ENCODE data around the gene BCO2. TPM values are rescaled to one million over a fixed set of nuclear protein-coding genes. Genes with fewer than 3 reads are reported as not detected.

BCO2 gene
- total and polyA plus RNA-seq, 9 donors = 1.2 to 11.7 (median 4.2) TPM

DNA sequence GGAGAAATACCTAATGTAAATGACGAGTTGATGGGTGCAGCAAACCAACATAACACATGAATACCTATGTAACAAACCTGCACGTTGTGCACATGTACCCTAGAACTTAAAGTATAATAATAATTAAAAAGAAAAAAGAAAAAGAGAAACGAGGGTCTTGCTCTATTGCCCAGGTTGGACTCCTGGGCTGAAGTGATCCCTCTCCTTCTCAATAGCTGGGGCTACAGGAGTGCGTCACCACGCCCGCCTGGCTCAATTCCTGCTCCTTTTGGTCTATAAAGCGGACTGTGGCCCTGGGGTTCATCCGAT lies 50.4 kb downstream of the BCO2 start:
- H3K36me3 ChIP-seq = no peaks in the 10 kb centered on the region
- peak overlapping the region; percentile 95 to 96 for H3K27ac ChIP-seq
- intact Hi-C loops (cut with DNase I) = no loop called here
- TF ChIP-seq, protein P1, sequence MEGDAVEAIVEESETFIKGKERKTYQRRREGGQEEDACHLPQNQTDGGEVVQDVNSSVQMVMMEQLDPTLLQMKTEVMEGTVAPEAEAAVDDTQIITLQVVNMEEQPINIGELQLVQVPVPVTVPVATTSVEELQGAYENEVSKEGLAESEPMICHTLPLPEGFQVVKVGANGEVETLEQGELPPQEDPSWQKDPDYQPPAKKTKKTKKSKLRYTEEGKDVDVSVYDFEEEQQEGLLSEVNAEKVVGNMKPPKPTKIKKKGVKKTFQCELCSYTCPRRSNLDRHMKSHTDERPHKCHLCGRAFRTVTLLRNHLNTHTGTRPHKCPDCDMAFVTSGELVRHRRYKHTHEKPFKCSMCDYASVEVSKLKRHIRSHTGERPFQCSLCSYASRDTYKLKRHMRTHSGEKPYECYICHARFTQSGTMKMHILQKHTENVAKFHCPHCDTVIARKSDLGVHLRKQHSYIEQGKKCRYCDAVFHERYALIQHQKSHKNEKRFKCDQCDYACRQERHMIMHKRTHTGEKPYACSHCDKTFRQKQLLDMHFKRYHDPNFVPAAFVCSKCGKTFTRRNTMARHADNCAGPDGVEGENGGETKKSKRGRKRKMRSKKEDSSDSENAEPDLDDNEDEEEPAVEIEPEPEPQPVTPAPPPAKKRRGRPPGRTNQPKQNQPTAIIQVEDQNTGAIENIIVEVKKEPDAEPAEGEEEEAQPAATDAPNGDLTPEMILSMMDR (IDR thresholded peaks at IDR 0.05) = no peak
- TF ChIP-seq EP300 (IDR thresholded peaks at IDR 0.05) = no peak
- TF ChIP-seq POLR2A (IDR thresholded peaks at IDR 0.05) = no peak
- 7 to 20% (median 19%) methylated on average over 8 of the region's 8 CpGs for WGBS, 3 donors
- H3K4me3 ChIP-seq = peak overlapping the region; percentile 61
- H3K9me3 ChIP-seq = no peaks in the 10 kb centered on the region
- no peaks in the 10 kb centered on the region for H3K27me3 ChIP-seq
- H3K4me1 ChIP-seq (ENCODE audit: insufficient read depth) = peaks cover 3% of the 10 kb centered on the region
- DNase-seq = peak in 2 of 5 donors; percentile 75 to 83

DNA sequence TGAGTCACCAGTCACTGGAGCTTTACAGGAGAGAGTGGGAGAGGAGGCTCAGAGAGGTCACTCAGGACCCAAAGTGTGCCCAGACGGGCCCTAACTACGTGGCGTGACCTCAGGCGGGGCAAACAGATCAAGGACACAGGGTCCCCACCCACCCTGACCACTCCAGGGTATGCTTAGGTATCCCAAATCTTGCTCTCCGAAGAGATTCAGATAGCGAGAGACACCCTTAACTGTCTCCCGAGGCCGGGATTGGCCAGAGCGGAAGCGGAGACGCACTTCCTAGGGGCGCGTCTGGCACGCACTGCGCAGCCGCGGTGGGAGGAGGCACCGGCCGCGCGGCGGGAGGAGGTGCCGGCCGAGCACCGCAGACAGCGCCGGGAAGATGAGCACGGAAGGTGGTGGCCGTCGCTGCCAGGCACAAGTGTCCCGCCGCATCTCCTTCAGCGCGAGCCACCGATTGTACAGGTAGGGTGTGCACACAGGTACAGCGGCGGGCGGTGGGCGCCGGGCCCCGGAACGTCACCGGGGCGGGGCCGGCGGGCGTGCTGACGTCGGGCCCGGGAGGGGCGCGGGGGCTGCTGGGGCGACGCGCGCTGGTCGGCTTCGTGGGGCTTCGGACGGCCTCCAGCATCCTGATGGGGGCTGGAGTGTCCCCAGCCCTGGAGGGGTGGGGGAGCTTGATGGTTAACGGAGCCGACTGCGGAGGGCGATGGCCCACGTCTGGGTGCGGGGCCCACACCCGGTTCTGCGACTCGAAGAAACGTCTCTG lies 50.9 kb downstream of the BCO2 start, which contains the start of gene PTS:
PTS (plus strand) TSS at position 367 of the 769 bp plus-strand sequence; CDS start at position 383, 16 bp downstream.
- TF ChIP-seq EP300 (IDR thresholded peaks at IDR 0.05) (no peak), POLR2A (IDR thresholded peaks at IDR 0.05) (peak; percentile 95)
- TF ChIP-seq, protein P1 (IDR thresholded peaks at IDR 0.05) = peak in 1 of 3 donors; percentile 18
- peak; percentile 86 to 91 (median 89) for DNase-seq
- H3K36me3 ChIP-seq = no peaks in the 10 kb centered on the region
- intact Hi-C loops (cut with DNase I) = no loop called here
- H3K4me1 ChIP-seq (ENCODE audit: insufficient read depth) = peaks cover 3% of the 10 kb centered on the region
- peak within 1 kb of the TSS; percentile 95 to 96 for H3K27ac ChIP-seq
- H3K27me3 ChIP-seq = no peaks in the 10 kb centered on the region
- no peaks in the 10 kb centered on the region for H3K9me3 ChIP-seq
- H3K4me3 ChIP-seq = peak within 1 kb of the TSS; percentile 61
- 0 to 1% (median 0%) methylated on average over 52 to 70 of the region's 70 CpGs for WGBS, 3 donors

DNA sequence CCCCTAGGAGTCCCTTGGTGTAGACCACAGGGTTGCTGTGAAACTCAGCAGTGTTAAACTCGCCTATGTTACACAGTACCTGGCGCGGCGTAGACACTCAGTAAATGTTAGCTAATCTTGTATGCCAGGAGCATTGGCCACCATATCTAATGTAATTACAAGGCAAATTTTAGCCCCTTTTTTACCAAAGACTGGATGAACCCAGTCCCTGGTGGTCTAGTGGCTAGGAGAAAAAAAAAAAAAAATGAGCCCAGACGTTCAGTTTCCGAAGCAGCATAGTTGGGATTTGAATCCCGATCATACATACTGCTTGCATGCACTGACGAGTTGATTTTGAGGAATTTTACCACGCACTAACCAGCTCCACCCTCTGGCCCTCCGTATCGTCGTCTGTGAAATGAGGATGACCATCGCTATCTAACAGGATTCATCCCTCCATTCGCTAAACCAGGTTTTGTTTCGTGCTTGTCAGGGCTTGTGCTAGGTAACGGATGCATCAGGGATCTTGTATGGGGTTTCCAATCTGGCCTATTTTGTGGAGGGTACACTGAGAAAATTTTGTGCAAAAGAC lies 51.6 kb downstream of the BCO2 start:
- Histone ChIP-seq H3K27ac (peak overlapping the region; percentile 95 to 96), H3K27me3 (no peaks in the 10 kb centered on the region), H3K4me3 (peak overlapping the region; percentile 61), H3K36me3 (no peaks in the 10 kb centered on the region), H3K9me3 (no peaks in the 10 kb centered on the region), H3K4me1 (ENCODE audit: insufficient read depth) (peaks cover 3% of the 10 kb centered on the region)
- intact Hi-C loops (cut with DNase I) = no loop called here
- TF ChIP-seq EP300 (IDR thresholded peaks at IDR 0.05) = no peak
- no peak for TF ChIP-seq POLR2A (IDR thresholded peaks at IDR 0.05)
- 2% methylated on average over 16 of the region's 16 CpGs for WGBS, 3 donors
- peak in 1 of 5 donors; percentile 20 for DNase-seq

DNA sequence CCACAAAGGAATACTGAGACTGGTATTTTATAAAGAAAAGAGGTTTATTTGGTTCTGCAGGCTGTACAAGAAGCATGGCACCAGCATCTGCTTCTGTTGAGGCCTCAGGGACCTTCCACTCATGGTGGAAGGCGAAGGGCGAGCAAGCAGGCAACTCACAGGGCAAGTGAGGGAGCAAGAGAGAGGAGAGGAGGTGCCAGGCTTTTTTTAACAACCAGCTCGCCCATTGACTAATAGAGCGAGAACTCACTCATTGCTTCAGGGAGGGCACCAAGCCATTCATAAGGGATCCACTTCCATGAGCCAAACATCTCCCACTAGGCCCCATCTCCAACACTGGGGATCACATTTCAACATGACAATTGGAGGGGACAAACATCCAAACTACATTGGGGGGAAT lies 52.2 kb downstream of the BCO2 start:
- H3K27ac ChIP-seq = no peak overlapping the region
- H3K36me3 ChIP-seq = no peaks in the 10 kb centered on the region
- 65 to 94% (median 82%) methylated on average over 4 of the region's 4 CpGs for WGBS, 3 donors
- peaks cover 3% of the 10 kb centered on the region for H3K4me1 ChIP-seq (ENCODE audit: insufficient read depth)
- DNase-seq = peak in 1 of 5 donors; percentile 15
- no peaks in the 10 kb centered on the region for H3K27me3 ChIP-seq
- intact Hi-C loops (cut with DNase I) = no loop called here
- H3K4me3 ChIP-seq = peak overlapping the region; percentile 61
- H3K9me3 ChIP-seq = no peaks in the 10 kb centered on the region
- TF ChIP-seq POLR2A (IDR thresholded peaks at IDR 0.05) = no peak
- TF ChIP-seq, protein P1 (IDR thresholded peaks at IDR 0.05) = no peak
- TF ChIP-seq EP300 (IDR thresholded peaks at IDR 0.05) = no peak

DNA sequence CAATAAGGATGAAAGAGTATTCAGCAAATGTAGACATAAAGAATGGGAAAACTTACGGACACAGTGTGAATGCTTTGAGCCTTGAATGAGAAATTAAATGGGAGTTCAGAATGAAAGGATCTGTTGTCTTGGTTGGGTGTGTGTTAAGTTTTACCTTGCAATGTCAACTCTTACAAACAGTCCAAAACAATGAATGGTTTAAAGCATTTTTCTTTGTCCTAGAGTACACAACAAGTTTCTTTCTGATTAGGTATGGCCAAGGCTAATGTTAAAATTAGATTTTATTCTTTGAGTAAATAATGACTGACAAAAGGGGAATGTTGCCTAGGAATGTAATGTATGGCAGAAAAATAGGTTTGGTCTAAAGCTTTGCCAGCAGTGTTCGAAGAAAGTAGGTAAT lies 53.4 kb downstream of the BCO2 start:
- no peak for DNase-seq
- intact Hi-C loops (cut with DNase I) = no loop called here
- Histone ChIP-seq H3K9me3 (no peaks in the 10 kb centered on the region), H3K4me1 (ENCODE audit: insufficient read depth) (peaks cover 3% of the 10 kb centered on the region), H3K27ac (no peak overlapping the region), H3K4me3 (no peak overlapping the region), H3K27me3 (no peaks in the 10 kb centered on the region), H3K36me3 (no peaks in the 10 kb centered on the region)
- TF ChIP-seq, protein P1 (IDR thresholded peaks at IDR 0.05) = no peak
- no peak for TF ChIP-seq POLR2A (IDR thresholded peaks at IDR 0.05)
- no peak for TF ChIP-seq EP300 (IDR thresholded peaks at IDR 0.05)
- WGBS, 3 donors = 92 to 97% (median 95%) methylated on average over 2 of the region's 2 CpGs

All from ovary (tissue), 9 donors.